Neutrophil (primary cell): ENCODE measurements around the gene SUPT6H.

Source experiments
- H3K27ac ChIP-seq: fragments of 200-600 bp; sonication (generic); 2 replicates; pipeline ENCODE4 v1.5.1; 2016; ENCODE audit warnings: mild to moderate bottlenecking, moderate library complexity
- H3K27me3 ChIP-seq: fragments of 200-600 bp; sonication (generic); 2 replicates; pipeline ENCODE4 v1.6.0; 2016; ENCODE audit warnings: mild to moderate bottlenecking
- H3K36me3 ChIP-seq: fragments of 200-600 bp; sonication (generic); 2 replicates; pipeline ENCODE4 v1.5.1; 2017
- H3K4me1 ChIP-seq, 2 experiments: fragments of 200-600 bp in 1 of 2; sonication (generic) in 1 of 2; 1 replicate in 1 of 2; 2 replicates in 1 of 2; pipeline versions ENCODE4 v1.5.1 to v1.6.1; 2013 to 2016; ENCODE audit warnings: low read depth in 1 of 2, low read length in 1 of 2, mild to moderate bottlenecking in 1 of 2, moderate library complexity in 1 of 2; ENCODE audit not compliant: control insufficient read depth in 1 of 2, insufficient read depth in 1 of 2
- H3K4me3 ChIP-seq, 2 experiments: fragments of 200-600 bp in 1 of 2; sonication (generic) in 1 of 2; 1 replicate in 1 of 2; 2 replicates in 1 of 2; pipeline ENCODE4 v1.5.1; 2013 to 2016; ENCODE audit warnings: low read depth in 1 of 2, low read length in 1 of 2, mild to moderate bottlenecking in 1 of 2, moderate library complexity in 1 of 2
- H3K9me3 ChIP-seq: fragments of 200-600 bp; sonication (generic); 2 replicates; pipeline ENCODE4 v1.5.1; 2016
- TF ChIP-seq, protein P1 (sequence below): fragments of 200-600 bp; sonication (generic); IDR thresholded peaks from 2 replicates; pipeline ENCODE4 v1.5.1; 2016; ENCODE audit warnings: antibody characterized with exemption

The SUPT6H gene

DNA sequence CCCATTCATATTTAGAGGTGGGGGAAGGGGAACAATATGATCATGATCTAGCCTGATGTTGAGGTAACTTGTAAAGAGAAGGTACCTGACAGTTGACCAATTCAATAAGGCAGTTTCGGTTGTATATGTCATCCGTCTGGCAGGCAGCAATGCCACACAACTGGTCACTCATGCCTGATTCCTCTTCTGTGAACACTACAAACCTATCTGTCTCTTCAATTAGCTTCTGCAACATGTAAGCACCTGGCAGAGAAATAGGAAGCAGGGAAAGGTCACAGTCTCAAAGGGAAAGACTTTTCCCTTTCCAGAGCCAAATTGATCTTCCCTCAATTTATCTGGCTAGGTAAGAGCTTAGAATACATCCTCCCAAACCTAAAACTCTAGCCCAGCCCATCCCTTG, 37.9 kb upstream of the SUPT6H start:
- Histone ChIP-seq H3K27ac (no peak overlapping the region), H3K9me3 (no peaks in the 10 kb centered on the region), H3K4me1 (no peaks in the 10 kb centered on the region), H3K36me3 (peaks cover 95% of the 10 kb centered on the region), H3K4me3 (no peak overlapping the region), H3K27me3 (no peaks in the 10 kb centered on the region)
- TF ChIP-seq, protein P1, sequence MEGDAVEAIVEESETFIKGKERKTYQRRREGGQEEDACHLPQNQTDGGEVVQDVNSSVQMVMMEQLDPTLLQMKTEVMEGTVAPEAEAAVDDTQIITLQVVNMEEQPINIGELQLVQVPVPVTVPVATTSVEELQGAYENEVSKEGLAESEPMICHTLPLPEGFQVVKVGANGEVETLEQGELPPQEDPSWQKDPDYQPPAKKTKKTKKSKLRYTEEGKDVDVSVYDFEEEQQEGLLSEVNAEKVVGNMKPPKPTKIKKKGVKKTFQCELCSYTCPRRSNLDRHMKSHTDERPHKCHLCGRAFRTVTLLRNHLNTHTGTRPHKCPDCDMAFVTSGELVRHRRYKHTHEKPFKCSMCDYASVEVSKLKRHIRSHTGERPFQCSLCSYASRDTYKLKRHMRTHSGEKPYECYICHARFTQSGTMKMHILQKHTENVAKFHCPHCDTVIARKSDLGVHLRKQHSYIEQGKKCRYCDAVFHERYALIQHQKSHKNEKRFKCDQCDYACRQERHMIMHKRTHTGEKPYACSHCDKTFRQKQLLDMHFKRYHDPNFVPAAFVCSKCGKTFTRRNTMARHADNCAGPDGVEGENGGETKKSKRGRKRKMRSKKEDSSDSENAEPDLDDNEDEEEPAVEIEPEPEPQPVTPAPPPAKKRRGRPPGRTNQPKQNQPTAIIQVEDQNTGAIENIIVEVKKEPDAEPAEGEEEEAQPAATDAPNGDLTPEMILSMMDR: no peak

DNA sequence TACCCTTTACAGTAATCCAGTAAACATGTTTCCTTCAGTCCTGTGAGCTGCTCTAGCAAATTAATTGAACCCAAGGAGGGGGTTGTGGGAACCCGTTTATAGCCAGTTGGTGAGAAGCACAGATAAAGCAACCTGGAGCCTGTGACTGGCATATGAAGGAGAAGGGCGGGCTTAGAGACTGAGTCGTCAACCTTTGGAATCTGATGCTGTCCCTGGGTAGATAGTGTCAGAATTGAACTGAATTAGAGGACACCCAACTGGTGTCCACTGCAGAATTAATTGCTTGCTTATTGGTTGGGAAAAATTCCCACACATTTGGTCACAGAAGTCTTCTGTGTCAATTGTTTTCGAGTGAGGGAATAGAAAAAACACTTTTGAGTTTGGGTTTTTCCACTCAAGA, 35.2 kb upstream of the SUPT6H start:
- no peak overlapping the region for H3K27ac ChIP-seq
- H3K36me3 ChIP-seq: peaks cover 95% of the 10 kb centered on the region
- no peak overlapping the region for H3K4me3 ChIP-seq
- H3K9me3 ChIP-seq: no peaks in the 10 kb centered on the region
- no peaks in the 10 kb centered on the region for H3K27me3 ChIP-seq
- TF ChIP-seq, protein P1: no peak
- H3K4me1 ChIP-seq: no peaks in the 10 kb centered on the region

DNA sequence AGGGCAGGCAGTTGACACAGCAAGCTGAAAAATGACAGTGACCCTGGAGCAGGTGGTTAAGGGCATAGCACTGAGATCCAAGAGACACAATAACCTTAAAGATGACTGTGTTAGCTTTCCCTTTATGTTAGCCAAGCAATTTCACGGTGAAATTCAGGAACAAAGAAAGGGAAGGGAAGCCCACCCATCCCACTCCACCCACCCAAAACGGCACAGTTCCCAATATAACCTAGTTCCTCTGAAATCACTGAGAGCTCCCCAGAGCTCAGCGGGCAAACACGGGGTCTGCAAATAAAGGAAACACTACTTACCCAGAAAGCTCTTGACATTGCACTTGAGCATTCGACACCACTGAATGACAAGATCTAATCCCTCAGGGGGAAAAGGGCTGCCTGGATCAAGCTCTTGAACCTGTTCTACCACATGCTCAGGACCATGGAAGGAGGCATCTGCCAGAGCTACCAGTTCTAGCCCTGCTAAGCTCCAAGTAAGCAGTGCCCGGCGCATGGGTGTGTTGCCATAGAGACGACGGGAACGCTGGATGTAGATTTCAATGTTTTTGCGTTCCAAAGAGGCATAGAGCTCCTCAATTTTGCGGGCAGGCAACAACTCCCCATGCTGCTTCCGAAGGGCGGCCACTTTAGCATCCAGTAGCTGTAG, 27.7 kb upstream of the SUPT6H start:
- no peak overlapping the region for H3K27ac ChIP-seq
- H3K4me1 ChIP-seq: no peaks in the 10 kb centered on the region
- no peaks in the 10 kb centered on the region for H3K9me3 ChIP-seq
- TF ChIP-seq, protein P1: no peak
- peaks cover 100% of the 10 kb centered on the region for H3K36me3 ChIP-seq
- no peaks in the 10 kb centered on the region for H3K27me3 ChIP-seq
- no peak overlapping the region for H3K4me3 ChIP-seq

DNA sequence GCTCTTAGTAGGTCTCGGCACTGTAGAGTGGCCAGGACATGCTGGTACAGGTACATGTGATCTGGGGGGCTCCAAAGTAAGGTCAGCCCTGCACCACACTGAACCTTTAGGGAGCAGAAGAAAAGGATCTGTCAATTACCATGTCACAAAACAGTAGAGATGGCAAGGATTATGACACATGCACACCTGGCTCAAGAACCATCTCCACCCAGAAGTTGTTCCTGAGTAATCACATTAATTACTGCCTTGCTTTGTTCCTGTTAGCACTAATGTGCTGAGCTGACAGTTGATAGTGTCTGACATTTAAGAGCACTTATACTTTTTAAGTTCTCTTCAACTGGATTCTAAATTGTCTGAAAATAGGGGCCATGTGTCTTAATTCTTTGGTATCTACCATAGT, 26.5 kb upstream of the SUPT6H start:
- H3K4me3 ChIP-seq: no peak overlapping the region
- peaks cover 100% of the 10 kb centered on the region for H3K36me3 ChIP-seq

DNA sequence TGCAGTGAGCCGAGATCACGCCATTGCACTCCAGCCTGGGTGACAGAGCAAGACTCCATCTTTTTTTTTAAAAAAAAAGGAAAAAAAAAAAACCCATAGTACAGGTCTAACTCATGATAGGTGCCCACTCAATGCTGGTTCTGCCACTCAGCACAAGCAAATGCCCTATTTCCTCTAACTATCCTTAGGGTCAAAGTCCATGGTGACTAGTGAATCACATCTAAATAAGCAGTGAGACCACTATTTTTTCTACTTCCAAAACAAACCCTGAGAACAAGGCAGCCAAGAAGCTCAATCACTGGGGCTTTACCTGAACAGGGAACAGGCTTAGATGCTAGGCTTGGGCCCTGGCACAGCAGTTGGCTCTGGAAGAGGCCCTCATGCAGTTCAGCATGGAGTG, 20.4 kb upstream of the SUPT6H start:
- Histone ChIP-seq H3K9me3 (no peaks in the 10 kb centered on the region), H3K27me3 (no peaks in the 10 kb centered on the region), H3K27ac (no peak overlapping the region), H3K4me3 (no peak overlapping the region), H3K4me1 (peaks cover 34 to 37% of the 10 kb centered on the region in 2 experiments), H3K36me3 (peaks cover 58% of the 10 kb centered on the region)
- TF ChIP-seq, protein P1: no peak

More for the DNA sequence above, 26.5 kb upstream of the SUPT6H start:
- H3K4me1 ChIP-seq: no peaks in the 10 kb centered on the region
- no peak overlapping the region for H3K27ac ChIP-seq
- TF ChIP-seq, protein P1: no peak
- H3K27me3 ChIP-seq: no peaks in the 10 kb centered on the region
- no peaks in the 10 kb centered on the region for H3K9me3 ChIP-seq
